OCI-M2 (cell line): ENCODE measurements around the gene FAM13A.

ENCODE experiments used
- DNase-seq: peaks from one replicate; lab custom pipeline; 2025; ENCODE audit not compliant: unreplicated experiment; lab: John Stamatoyannopoulos, UW

FAM13A gene

GRCh38 chr4:88792821-88793220 lies 264.2 kb downstream of the FAM13A start:
- no peak for DNase-seq

- no peak for DNase-seq
Measured at GRCh38 chr4:88792268-88792781, 264.7 kb downstream of the FAM13A start.

GRCh38 chr4:88791274-88791673 lies 265.7 kb downstream of the FAM13A start:
- DNase-seq, result no peak

- no peak for DNase-seq
Measured at GRCh38 chr4:88788895-88789294, 268.1 kb downstream of the FAM13A start.

GRCh38 chr4:88788424-88788823 lies 268.6 kb downstream of the FAM13A start:
- DNase-seq, result no peak

GRCh38 chr4:88786011-88786410 lies 271.0 kb downstream of the FAM13A start:
- no peak for DNase-seq

GRCh38 chr4:88780389-88780788 lies 276.6 kb downstream of the FAM13A start:
- DNase-seq, result no peak

GRCh38 chr4:88779431-88779830 lies 277.6 kb downstream of the FAM13A start:
- no peak for DNase-seq

- no peak for DNase-seq
Measured at GRCh38 chr4:88775529-88775928, 281.5 kb downstream of the FAM13A start.

GRCh38 chr4:88775026-88775425 lies 282.0 kb downstream of the FAM13A start:
- no peak for DNase-seq

- no peak for DNase-seq
Measured at GRCh38 chr4:88771883-88772450, 285.0 kb downstream of the FAM13A start.

GRCh38 chr4:88765729-88766128 lies 291.3 kb downstream of the FAM13A start:
- no peak for DNase-seq

- no peak for DNase-seq
Measured at GRCh38 chr4:88763075-88763474, 293.9 kb downstream of the FAM13A start.

GRCh38 chr4:88761861-88762523 lies 295.0 kb downstream of the FAM13A start:
- DNase-seq, result no peak

GRCh38 chr4:88761342-88761741 lies 295.6 kb downstream of the FAM13A start:
- no peak for DNase-seq

- DNase-seq, result no peak
Measured at GRCh38 chr4:88759895-88760290, 297.1 kb downstream of the FAM13A start.

- no peak for DNase-seq
Measured at GRCh38 chr4:88759039-88759894, 297.7 kb downstream of the FAM13A start.

- no peak for DNase-seq
Measured at GRCh38 chr4:88758264-88758663, 298.7 kb downstream of the FAM13A start.

GRCh38 chr4:88757776-88758175 lies 299.2 kb downstream of the FAM13A start:
- DNase-seq, result no peak

- DNase-seq, result no peak
Measured at GRCh38 chr4:88757067-88757466, 299.9 kb downstream of the FAM13A start.

GRCh38 chr4:88756149-88756548 lies 300.8 kb downstream of the FAM13A start:
- DNase-seq, result no peak

GRCh38 chr4:88755454-88755853 lies 301.5 kb downstream of the FAM13A start:
- no peak for DNase-seq
